Peyer's patch (tissue), 4 donors: ENCODE data around the gene POLG2. TPM values are rescaled to one million over a fixed set of nuclear protein-coding genes. Genes with fewer than 3 reads are reported as not detected.
"Not testable (repeated sequence)": the region's sequence is repeated elsewhere in the genome, so short reads cannot be mapped to it uniquely, and the experiment has no call there.

Experiments
- DNase-seq, 3 donors: peaks; one replicate each; pipeline ENCODE4 v3.0.0-alpha.2; 2017 to 2019
- H3K27ac ChIP-seq, 4 donors: fragments of 200-600 bp; sonication (generic); one replicate each; pipeline ENCODE4 v1.5.1; 2016 to 2019
- H3K27me3 ChIP-seq, 2 donors: fragments of 200-600 bp; sonication (generic); one replicate each; pipeline ENCODE4 v1.5.1; 2019
- H3K36me3 ChIP-seq, 3 donors: fragments of 200-600 bp; sonication (generic); one replicate each; pipeline ENCODE4 v1.5.1; 2016 to 2019
- H3K4me1 ChIP-seq, 4 donors: fragments of 200-600 bp; sonication (generic); one replicate each; pipeline ENCODE4 v1.5.1; 2016 to 2019
- H3K4me3 ChIP-seq, 4 donors: fragments of 200-600 bp; sonication (generic); 1 replicate in 3 of 4; 2 replicates in 1 of 4; pipeline ENCODE4 v1.5.1; 2016 to 2019; ENCODE audit warnings: mild to moderate bottlenecking in 1 of 4
- H3K9me3 ChIP-seq, 4 donors: fragments of 200-600 bp; sonication (generic); one replicate each; pipeline ENCODE4 v1.5.1; 2016 to 2019; ENCODE audit warnings: mild to moderate bottlenecking in 1 of 4
- CTCF ChIP-seq, 6 experiments: fragments of 450-650 bp in 4 of 6; fragments of 200-600 bp in 2 of 6; sonication (generic) in 1 of 6; IDR thresholded peaks; one replicate each; pipeline ENCODE4 v1.5.1; 2017 to 2019; ENCODE audit warnings: antibody characterized with exemption in 6 of 6, mild to moderate bottlenecking in 3 of 6, moderate library complexity in 1 of 6
- POLR2A ChIP-seq, 2 donors: fragments of 450-650 bp; IDR thresholded peaks; one replicate each; pipeline ENCODE4 v1.5.1; 2017; ENCODE audit warnings: antibody characterized with exemption in 2 of 2, mild to moderate bottlenecking in 2 of 2, moderate library complexity in 2 of 2
- total RNA-seq, 4 donors: library from RNA; depleted of rRNA; stranded (reverse); fragments of >200 nt; gene quantifications; one replicate each; pipeline ENCODE4 v1.1.0, GENCODE V29; 2016

Gene POLG2
- total RNA-seq, 4 donors from 2014 or later: 3.5 to 33.0 (median 11.0) TPM

GRCh38 chr17:64466019-64466735 lies 30.7 kb downstream of the POLG2 start:
- no peak for DNase-seq
- TF ChIP-seq CTCF (IDR thresholded peaks at IDR 0.05): no peak
- no peak for TF ChIP-seq POLR2A (IDR thresholded peaks at IDR 0.05)
- no peaks in the 10 kb centered on the region for H3K36me3 ChIP-seq
- H3K27me3 ChIP-seq: no peaks in the 10 kb centered on the region
- no peaks in the 10 kb centered on the region for H3K9me3 ChIP-seq
- no peaks in the 10 kb centered on the region for H3K4me1 ChIP-seq
- no peak overlapping the region for H3K27ac ChIP-seq
- H3K4me3 ChIP-seq: no peak overlapping the region

- H3K27ac ChIP-seq: no peak overlapping the region
- peaks cover 0 to 6% (median under 1%) of the 10 kb centered on the region in 4 donors for H3K4me1 ChIP-seq
- no peak overlapping the region for H3K4me3 ChIP-seq
- H3K27me3 ChIP-seq: no peaks in the 10 kb centered on the region
- no peaks in the 10 kb centered on the region for H3K9me3 ChIP-seq
- TF ChIP-seq CTCF (IDR thresholded peaks at IDR 0.05) (no peak), POLR2A (IDR thresholded peaks at IDR 0.05) (no peak)
- DNase-seq: no peak
- H3K36me3 ChIP-seq: no peaks in the 10 kb centered on the region
Observed at GRCh38 chr17:64461788-64462187, 35.1 kb downstream of the POLG2 start.

GRCh38 chr17:64460955-64461354 lies 35.9 kb downstream of the POLG2 start:
- Histone ChIP-seq H3K4me3 (no peak overlapping the region), H3K27ac (no peak overlapping the region), H3K27me3 (no peaks in the 10 kb centered on the region), H3K4me1 (peaks cover 0 to 6% (median 2%) of the 10 kb centered on the region in 4 donors), H3K9me3 (no peaks in the 10 kb centered on the region), H3K36me3 (no peaks in the 10 kb centered on the region)
- DNase-seq: no peak
- TF ChIP-seq CTCF (IDR thresholded peaks at IDR 0.05) (no peak), POLR2A (IDR thresholded peaks at IDR 0.05) (no peak)

- not testable (repeated sequence) for DNase-seq, H3K27me3 ChIP-seq, H3K36me3 ChIP-seq, H3K4me3 ChIP-seq, H3K4me1 ChIP-seq, H3K27ac ChIP-seq, H3K9me3 ChIP-seq
Observed at GRCh38 chr17:64459818-64460217, 37.0 kb downstream of the POLG2 start.

GRCh38 chr17:64459284-64459747 lies 37.5 kb downstream of the POLG2 start:
- H3K27ac ChIP-seq: no peak overlapping the region
- no peaks in the 10 kb centered on the region for H3K36me3 ChIP-seq
- no peak overlapping the region for H3K4me3 ChIP-seq
- peaks cover 0 to 6% (median 2%) of the 10 kb centered on the region in 4 donors for H3K4me1 ChIP-seq
- no peaks in the 10 kb centered on the region for H3K27me3 ChIP-seq
- no peaks in the 10 kb centered on the region for H3K9me3 ChIP-seq
- no peak for DNase-seq
- TF ChIP-seq POLR2A (IDR thresholded peaks at IDR 0.05): no peak
- TF ChIP-seq CTCF (IDR thresholded peaks at IDR 0.05): no peak

GRCh38 chr17:64458756-64459155 lies 38.1 kb downstream of the POLG2 start:
- no peak for DNase-seq
- Histone ChIP-seq H3K36me3 (no peaks in the 10 kb centered on the region), H3K4me1 (peaks cover 0 to 6% (median 2%) of the 10 kb centered on the region in 4 donors), H3K9me3 (no peaks in the 10 kb centered on the region), H3K27ac (no peak overlapping the region), H3K27me3 (no peaks in the 10 kb centered on the region), H3K4me3 (no peak overlapping the region)
- TF ChIP-seq CTCF (IDR thresholded peaks at IDR 0.05): no peak
- no peak for TF ChIP-seq POLR2A (IDR thresholded peaks at IDR 0.05)
